ENCODE measurements around the gene PPP1R1A.

DNA sequence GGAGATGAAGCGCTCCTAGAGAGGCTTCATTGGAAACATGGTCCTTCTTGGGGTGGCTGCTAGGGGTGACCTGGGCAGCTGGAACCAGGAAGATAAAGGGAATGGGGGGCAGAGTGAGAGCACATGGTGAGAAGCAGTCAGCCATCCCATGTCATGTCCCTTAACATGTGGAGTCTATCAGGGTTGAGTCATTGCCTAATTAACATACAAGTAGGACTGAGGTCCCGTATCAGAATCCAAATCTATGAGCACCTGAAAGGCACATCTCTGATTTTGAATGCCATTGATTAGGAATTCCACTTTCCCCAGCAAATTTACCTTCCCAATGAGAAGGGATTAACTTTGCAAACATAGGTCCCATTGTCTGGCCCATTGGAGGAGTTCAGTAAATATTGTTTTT, 20.3 kb upstream of the PPP1R1A start:
- TF ChIP-seq CTCF (IDR thresholded peaks at IDR 0.05; ENCODE audit: low read depth, low read length, poor library complexity, severe bottlenecking): no peak
- no peak for TF ChIP-seq EZH2phosphoT487 (IDR thresholded peaks at IDR 0.05; ENCODE audit: borderline replicate concordance, low read length)
